ENCODE data around the gene MRAP2. TPM values are rescaled to one million over a fixed set of nuclear protein-coding genes. Genes with fewer than 3 reads are reported as not detected.

The MRAP2 gene
- total and polyA plus RNA-seq, 2 donors: 0.92 to 5.6 TPM

DNA sequence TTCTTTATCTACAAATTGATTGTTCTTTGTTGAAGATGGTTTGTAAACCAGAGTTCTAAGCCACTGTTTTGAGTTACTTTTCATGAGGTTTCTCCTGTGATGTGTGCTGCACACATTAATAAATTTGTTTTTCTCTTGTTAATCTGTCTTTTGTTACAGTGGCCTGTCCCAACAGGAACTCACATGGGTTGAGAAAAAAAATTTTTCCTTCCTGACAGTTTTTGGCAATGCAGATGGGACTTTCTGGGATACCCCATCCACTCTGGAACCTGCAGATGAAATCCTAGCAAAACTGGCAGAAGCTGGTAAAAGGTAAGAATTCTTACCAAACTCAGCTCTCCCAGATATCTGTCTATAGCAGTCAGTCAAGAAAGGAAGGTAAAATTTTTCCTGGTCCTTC, 105.7 kb downstream of the MRAP2 start:
- no peak for DNase-seq (ENCODE audit: extremely low spot score)
- Histone ChIP-seq H3K4me1 (ENCODE audit: insufficient read depth) (no peaks in the 10 kb centered on the region), H3K4me3 (ENCODE audit: low read depth, low read length) (no peak overlapping the region), H3K36me3 (ENCODE audit: insufficient read depth) (no peaks in the 10 kb centered on the region), H3K27ac (ENCODE audit: low read depth) (no peak overlapping the region)

Other genes starting within 250 kb of the MRAP2 start
- gene RIPPLY2, start 180.4 kb upstream of the MRAP2 start, total RNA-seq: 0.26 TPM
- 2.5 TPM for gene RIPPLY2, start 180.4 kb upstream of the MRAP2 start, polyA plus RNA-seq
- 9.4 TPM for gene CYB5R4, start 174.1 kb upstream of the MRAP2 start, total RNA-seq
- 13.4 TPM for gene CYB5R4, start 174.1 kb upstream of the MRAP2 start, polyA plus RNA-seq
- 29.0 TPM for gene CEP162, start 193.9 kb downstream of the MRAP2 start, total RNA-seq
- 6.9 TPM for gene CEP162, start 193.9 kb downstream of the MRAP2 start, polyA plus RNA-seq